GM19239 (cell line): ENCODE measurements around the gene SLC39A8.
"Not testable (repeated sequence)": the region's sequence is repeated elsewhere in the genome, so short reads cannot be mapped to it uniquely, and the experiment has no call there.

Source experiments
- DNase-seq: peaks from one replicate; pipeline ENCODE4 v3.0.0; 2011; ENCODE audit warnings: low spot score; ENCODE audit not compliant: insufficient read length
- FAIRE-seq: peaks from 2 replicates; lab custom pipeline; 2011; peaks lifted over from hg19 to GRCh38; lab: Jason Lieb, UNC

Gene SLC39A8

GRCh38 chr4:102247041-102247440 lies 98.2 kb downstream of the SLC39A8 start:
- no peak for FAIRE-seq
- no peak for DNase-seq

DNA sequence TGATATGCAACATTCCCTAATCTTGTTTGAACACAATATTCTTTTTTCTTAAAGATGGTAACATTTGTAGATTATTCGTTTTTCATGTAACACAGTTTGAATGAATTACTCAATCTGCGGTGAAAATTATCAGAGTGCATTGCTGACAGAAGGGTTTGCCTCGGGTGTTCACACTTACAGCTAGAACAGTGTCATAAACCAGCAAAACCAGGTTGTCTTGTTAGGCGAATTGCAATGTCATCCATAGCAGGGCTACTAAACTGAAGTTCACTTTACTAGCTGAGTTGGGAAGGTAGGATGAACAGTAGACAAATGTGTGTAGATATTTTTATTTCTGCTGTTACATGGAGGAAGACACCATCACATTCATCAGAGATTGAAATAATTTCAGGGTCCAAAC lies 98.9 kb downstream of the SLC39A8 start:
- DNase-seq, result no peak
- no peak for FAIRE-seq

- FAIRE-seq (no peak), DNase-seq (no peak)
Observed at GRCh38 chr4:102244878-102245535, 100.3 kb downstream of the SLC39A8 start.

GRCh38 chr4:102243296-102243695 lies 102.0 kb downstream of the SLC39A8 start:
- DNase-seq, FAIRE-seq: not testable (repeated sequence)

DNA sequence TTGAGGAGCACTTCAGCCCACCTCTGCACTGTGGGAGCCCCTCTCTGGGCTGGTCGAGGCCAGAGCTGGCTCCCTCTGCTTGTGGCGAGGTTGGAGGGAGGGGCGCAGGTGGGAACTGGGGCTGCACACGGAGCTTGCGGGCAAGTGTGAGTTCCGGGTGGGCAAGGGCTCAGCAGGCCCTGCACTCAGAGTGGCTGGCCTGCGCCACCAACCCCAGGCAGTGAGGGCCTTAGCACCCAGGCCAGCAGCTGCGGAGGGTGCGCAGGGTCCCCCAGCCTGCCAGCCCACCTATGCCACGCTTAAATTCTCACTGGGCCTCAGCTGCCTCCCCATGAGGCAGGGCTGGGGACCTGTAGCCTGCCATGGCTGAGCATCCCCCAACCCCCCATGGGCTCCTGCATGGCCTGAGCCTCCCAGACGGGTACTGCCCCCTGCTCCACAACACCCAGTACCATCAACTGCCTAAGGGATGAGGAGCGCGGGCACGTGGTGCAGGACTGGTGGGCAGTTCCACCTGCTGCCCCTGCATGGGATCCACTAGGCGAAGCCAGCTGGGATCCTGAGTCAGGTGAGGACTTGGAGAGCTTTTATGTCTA lies 110.9 kb downstream of the SLC39A8 start:
- FAIRE-seq (no peak), DNase-seq (no peak)

GRCh38 chr4:102230194-102230593 lies 115.1 kb downstream of the SLC39A8 start:
- DNase-seq (no peak), FAIRE-seq (no peak)

- no peak for FAIRE-seq
Observed at GRCh38 chr4:102227388-102227787, 117.9 kb downstream of the SLC39A8 start.

DNA sequence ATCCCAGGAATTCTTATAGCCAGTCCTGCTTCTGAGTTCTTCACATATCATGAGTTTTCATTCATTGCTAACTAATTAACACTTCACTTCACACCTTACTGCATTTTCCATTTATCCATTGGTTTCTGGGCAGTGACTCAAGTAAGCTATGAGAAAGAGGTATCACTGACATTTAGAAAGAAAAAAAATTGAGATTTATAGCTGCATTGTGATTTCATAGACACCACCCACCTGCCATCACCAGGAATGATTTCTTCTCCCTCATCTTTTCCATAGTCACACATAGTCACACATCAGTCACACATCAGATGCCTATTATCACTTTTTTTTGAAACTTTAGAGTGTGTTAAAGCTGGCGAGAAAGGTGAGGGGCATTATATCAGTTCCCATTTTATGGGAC lies 121.8 kb downstream of the SLC39A8 start:
- DNase-seq, result no peak
- no peak for FAIRE-seq

More at GRCh38 chr4:102227388-102227787, 117.9 kb downstream of the SLC39A8 start:
- DNase-seq, result no peak

DNA sequence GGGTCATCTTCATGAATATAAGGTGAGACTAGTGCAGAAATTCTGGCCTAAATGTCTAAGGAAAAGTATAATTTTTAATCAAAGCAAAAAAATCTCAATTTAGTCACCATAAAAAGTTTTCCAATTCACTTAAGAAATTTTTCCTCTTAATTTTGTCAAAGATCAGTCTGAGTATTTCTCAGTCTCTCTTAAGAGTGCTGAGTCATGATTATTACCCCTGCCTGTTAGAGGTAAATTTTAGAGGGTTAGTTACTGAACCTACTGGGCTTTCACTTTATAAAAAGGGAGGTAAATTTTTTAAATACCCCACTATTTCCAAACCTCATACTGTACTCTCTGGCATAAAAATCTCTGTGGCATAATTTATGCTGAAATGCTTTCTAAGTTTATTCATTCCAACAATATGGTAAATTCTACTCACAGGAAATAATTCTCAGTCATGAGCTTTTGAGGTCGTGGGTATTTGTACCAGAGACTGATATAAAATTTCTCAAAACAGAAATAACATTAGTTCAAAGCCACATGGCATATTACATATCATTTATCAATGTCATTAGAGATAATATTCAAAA lies 122.4 kb downstream of the SLC39A8 start:
- no peak for DNase-seq
- no peak for FAIRE-seq

- no peak for FAIRE-seq
- DNase-seq, result no peak
Observed at GRCh38 chr4:102219129-102219528, 126.2 kb downstream of the SLC39A8 start.

GRCh38 chr4:102218656-102219055 lies 126.6 kb downstream of the SLC39A8 start:
- DNase-seq, result no peak
- FAIRE-seq, result no peak

DNA sequence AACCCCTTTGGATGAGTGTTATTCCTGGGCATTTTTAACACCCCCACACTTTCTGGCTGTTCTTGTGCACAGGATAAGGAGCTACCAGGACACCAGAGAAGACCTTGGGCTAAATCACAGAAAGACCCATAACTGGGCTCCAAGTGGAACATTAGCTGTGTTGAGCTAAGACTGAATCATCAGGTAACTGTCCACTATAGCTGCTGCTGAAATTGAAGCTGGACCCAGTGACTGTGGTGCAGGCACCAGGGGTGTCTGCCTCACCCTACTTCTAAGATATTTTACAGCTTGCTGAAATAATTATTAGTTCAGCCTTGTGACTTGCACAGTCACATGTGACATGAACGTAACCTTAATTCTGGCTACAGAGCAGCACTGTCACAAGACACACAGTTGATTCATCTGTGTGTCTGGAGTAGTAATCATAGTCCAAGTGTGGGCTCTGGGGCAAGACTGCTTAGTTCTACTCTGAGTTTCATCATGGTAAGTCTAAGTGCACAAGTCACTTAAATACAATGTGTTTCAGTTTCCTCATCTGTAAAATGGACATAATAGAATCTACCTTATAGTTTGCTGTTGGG lies 127.4 kb downstream of the SLC39A8 start:
- FAIRE-seq, result no peak
- no peak for DNase-seq

GRCh38 chr4:102217345-102217744 lies 127.9 kb downstream of the SLC39A8 start:
- DNase-seq (no peak), FAIRE-seq (no peak)

GRCh38 chr4:102216666-102217065 lies 128.6 kb downstream of the SLC39A8 start:
- DNase-seq (no peak), FAIRE-seq (no peak)

GRCh38 chr4:102213031-102213430 lies 132.3 kb downstream of the SLC39A8 start:
- DNase-seq, result no peak
- FAIRE-seq, result no peak
